Activated CD4-positive, alpha-beta T cell treated with anti-CD3 and anti-CD28 coated beads, Interleukin-2, amount 10 ng/mL, durations not matched to agents 24 days and 14 days (primary cell): ENCODE results near the gene GLCE. TPM values are rescaled to one million over a fixed set of nuclear protein-coding genes. Genes with fewer than 3 reads are reported as not detected.

Experiments used
- DNase-seq: peaks from one replicate; pipeline ENCODE4 v3.0.0; 2022
- H3K27ac Mint-ChIP-seq: one replicate; pipeline ENCODE4 v1.8.0; 2022; ENCODE audit warnings: mild to moderate bottlenecking, mixed read lengths
- H3K27me3 Mint-ChIP-seq: one replicate; pipeline ENCODE4 v1.8.0; 2022; ENCODE audit warnings: mixed read lengths
- H3K36me3 Mint-ChIP-seq: one replicate; pipeline ENCODE4 v1.8.0; 2022; ENCODE audit warnings: low read depth, mild to moderate bottlenecking, mixed read lengths
- H3K4me1 Mint-ChIP-seq: one replicate; pipeline ENCODE4 v1.8.0; 2021; ENCODE audit warnings: mixed read lengths
- H3K4me3 Mint-ChIP-seq: one replicate; pipeline ENCODE4 v1.8.0; 2022; ENCODE audit warnings: mild to moderate bottlenecking, moderate library complexity, mixed read lengths
- H3K9me3 Mint-ChIP-seq: one replicate; pipeline ENCODE4 v1.8.0; 2021; ENCODE audit warnings: mixed read lengths
- intact Hi-C: fragments of 100-400 bp; cut with micrococcal nuclease; formaldehyde crosslinking; loops from one replicate; pipeline ENCODE4 v1.15.1; 2023
- total RNA-seq: library from RNA; stranded (reverse); gene quantifications from 2 replicates; pipeline ENCODE4 v1.2.3, GENCODE V29; 2022

GLCE gene
- total RNA-seq, 1 donor from 2014 or later, result 2.5 TPM

- no peaks in the 10 kb centered on the region for H3K36me3 Mint-ChIP-seq
- H3K4me1 Mint-ChIP-seq, result no peaks in the 10 kb centered on the region
- no peak for DNase-seq
- no peak overlapping the region for H3K4me3 Mint-ChIP-seq
- H3K27ac Mint-ChIP-seq, result no peak overlapping the region
- no peaks in the 10 kb centered on the region for H3K9me3 Mint-ChIP-seq
- peaks cover 4% of the 10 kb centered on the region for H3K27me3 Mint-ChIP-seq
- intact Hi-C loops, result no loop called here
Observed at GRCh38 chr15:69253156-69253555, 92.7 kb downstream of the GLCE start.

- no peaks in the 10 kb centered on the region for H3K36me3 Mint-ChIP-seq
- DNase-seq, result no peak
- intact Hi-C loops, result loop anchor here (1.0 kb wide), 1 partner anchor 205 kb away; no protein-coding TSS in a partner anchor
- no peak overlapping the region for H3K4me3 Mint-ChIP-seq
- no peaks in the 10 kb centered on the region for H3K9me3 Mint-ChIP-seq
- H3K27ac Mint-ChIP-seq, result no peak overlapping the region
- H3K4me1 Mint-ChIP-seq, result no peaks in the 10 kb centered on the region
- no peaks in the 10 kb centered on the region for H3K27me3 Mint-ChIP-seq
Observed at GRCh38 chr15:69265347-69265955, 105.0 kb downstream of the GLCE start.

- no peak for DNase-seq
- H3K27me3 Mint-ChIP-seq, result peaks cover 3% of the 10 kb centered on the region
- H3K27ac Mint-ChIP-seq, result no peak overlapping the region
- no peak overlapping the region for H3K4me3 Mint-ChIP-seq
- intact Hi-C loops, result no loop called here
- no peaks in the 10 kb centered on the region for H3K4me1 Mint-ChIP-seq
- H3K9me3 Mint-ChIP-seq, result no peaks in the 10 kb centered on the region
- H3K36me3 Mint-ChIP-seq, result no peaks in the 10 kb centered on the region
Observed at GRCh38 chr15:69271217-69271616, 110.8 kb downstream of the GLCE start.

- Mint-ChIP-seq H3K36me3 (no peaks in the 10 kb centered on the region), H3K27me3 (peaks cover 5% of the 10 kb centered on the region), H3K4me1 (no peaks in the 10 kb centered on the region), H3K27ac (no peak overlapping the region), H3K4me3 (no peak overlapping the region), H3K9me3 (no peaks in the 10 kb centered on the region)
- DNase-seq, result no peak
- intact Hi-C loops, result no loop called here
Observed at GRCh38 chr15:69272139-69272538, 111.7 kb downstream of the GLCE start.

GRCh38 chr15:69272891-69273290 is 112.5 kb downstream of the GLCE start:
- no peak for DNase-seq

GRCh38 chr15:69275074-69275670 is 114.7 kb downstream of the GLCE start:
- intact Hi-C loops, result no loop called here
- H3K4me1 Mint-ChIP-seq, result no peaks in the 10 kb centered on the region
- DNase-seq, result no peak
- no peaks in the 10 kb centered on the region for H3K36me3 Mint-ChIP-seq
- H3K4me3 Mint-ChIP-seq, result no peak overlapping the region
- H3K9me3 Mint-ChIP-seq, result no peaks in the 10 kb centered on the region
- H3K27me3 Mint-ChIP-seq, result peaks cover 5% of the 10 kb centered on the region
- H3K27ac Mint-ChIP-seq, result no peak overlapping the region

More at GRCh38 chr15:69272891-69273290, 112.5 kb downstream of the GLCE start:
- Mint-ChIP-seq H3K27me3 (peaks cover 5% of the 10 kb centered on the region), H3K27ac (no peak overlapping the region), H3K36me3 (no peaks in the 10 kb centered on the region), H3K4me3 (no peak overlapping the region), H3K9me3 (no peaks in the 10 kb centered on the region), H3K4me1 (no peaks in the 10 kb centered on the region)
- intact Hi-C loops, result no loop called here

- H3K27ac Mint-ChIP-seq, result no peak overlapping the region
- no peak overlapping the region for H3K4me3 Mint-ChIP-seq
- no peaks in the 10 kb centered on the region for H3K4me1 Mint-ChIP-seq
- no peaks in the 10 kb centered on the region for H3K36me3 Mint-ChIP-seq
- intact Hi-C loops, result no loop called here
- peaks cover 5% of the 10 kb centered on the region for H3K27me3 Mint-ChIP-seq
- no peaks in the 10 kb centered on the region for H3K9me3 Mint-ChIP-seq
- DNase-seq, result no peak
Observed at GRCh38 chr15:69275933-69276560, 115.6 kb downstream of the GLCE start.

GRCh38 chr15:69277316-69277715 is 116.9 kb downstream of the GLCE start:
- Mint-ChIP-seq H3K27ac (no peak overlapping the region), H3K36me3 (no peaks in the 10 kb centered on the region), H3K9me3 (no peaks in the 10 kb centered on the region), H3K4me1 (no peaks in the 10 kb centered on the region), H3K4me3 (no peak overlapping the region), H3K27me3 (peaks cover 5% of the 10 kb centered on the region)
- intact Hi-C loops, result no loop called here
- no peak for DNase-seq

GRCh38 chr15:69279636-69280035 is 119.2 kb downstream of the GLCE start:
- H3K27ac Mint-ChIP-seq, result no peak overlapping the region
- peaks cover 5% of the 10 kb centered on the region for H3K27me3 Mint-ChIP-seq
- H3K9me3 Mint-ChIP-seq, result no peaks in the 10 kb centered on the region
- H3K4me3 Mint-ChIP-seq, result no peak overlapping the region
- intact Hi-C loops, result no loop called here
- no peaks in the 10 kb centered on the region for H3K36me3 Mint-ChIP-seq
- no peak for DNase-seq
- no peaks in the 10 kb centered on the region for H3K4me1 Mint-ChIP-seq

- no peaks in the 10 kb centered on the region for H3K4me1 Mint-ChIP-seq
- peaks cover 2% of the 10 kb centered on the region for H3K27me3 Mint-ChIP-seq
- H3K4me3 Mint-ChIP-seq, result no peak overlapping the region
- DNase-seq, result no peak
- intact Hi-C loops, result no loop called here
- no peak overlapping the region for H3K27ac Mint-ChIP-seq
- H3K9me3 Mint-ChIP-seq, result no peaks in the 10 kb centered on the region
- no peaks in the 10 kb centered on the region for H3K36me3 Mint-ChIP-seq
Observed at GRCh38 chr15:69280783-69281182, 120.3 kb downstream of the GLCE start.

GRCh38 chr15:69282104-69282743 is 121.8 kb downstream of the GLCE start:
- Mint-ChIP-seq H3K27me3 (peaks cover under 1% of the 10 kb centered on the region), H3K4me3 (no peak overlapping the region), H3K4me1 (no peaks in the 10 kb centered on the region), H3K27ac (no peak overlapping the region), H3K9me3 (no peaks in the 10 kb centered on the region), H3K36me3 (no peaks in the 10 kb centered on the region)
- intact Hi-C loops, result no loop called here
- DNase-seq, result no peak

- Mint-ChIP-seq H3K27me3 (peaks cover 3% of the 10 kb centered on the region), H3K9me3 (no peaks in the 10 kb centered on the region)
- intact Hi-C loops, result no loop called here
Observed at GRCh38 chr15:69285834-69286233, 125.4 kb downstream of the GLCE start.

GRCh38 chr15:69288011-69288410 is 127.6 kb downstream of the GLCE start:
- Mint-ChIP-seq H3K36me3 (no peaks in the 10 kb centered on the region), H3K27ac (no peak overlapping the region), H3K4me3 (no peak overlapping the region), H3K27me3 (peaks cover 4% of the 10 kb centered on the region), H3K9me3 (no peaks in the 10 kb centered on the region), H3K4me1 (no peaks in the 10 kb centered on the region)
- no peak for DNase-seq
- intact Hi-C loops, result no loop called here

More at GRCh38 chr15:69285834-69286233, 125.4 kb downstream of the GLCE start:
- no peaks in the 10 kb centered on the region for H3K36me3 Mint-ChIP-seq
- no peak for DNase-seq
- H3K27ac Mint-ChIP-seq, result no peak overlapping the region
- no peaks in the 10 kb centered on the region for H3K4me1 Mint-ChIP-seq
- H3K4me3 Mint-ChIP-seq, result no peak overlapping the region
